H1 (cell line): Measurements from ENCODE around the gene MTX3.

Experiments
- ASH2L ChIP-seq: fragments of 200-600, 300-600 bp; sonication (generic); IDR thresholded peaks from one replicate; pipeline ENCODE4 v1.7.1; 2017; ENCODE audit warnings: low read length
- POLR2A ChIP-seq, 2 experiments: IDR thresholded peaks; 1 replicate in 1 of 2; 2 replicates in 1 of 2; pipeline ENCODE4 v1.6.1; 2011; ENCODE audit warnings: low read depth in 2 of 2, low read length in 2 of 2, mild to moderate bottlenecking in 2 of 2; ENCODE audit errors: control extremely low read depth in 1 of 2
- TAF1 ChIP-seq: IDR thresholded peaks from 2 replicates; pipeline ENCODE4 v1.6.1; 2011; ENCODE audit warnings: mild to moderate bottlenecking, low read depth, low read length
- YY1 ChIP-seq: IDR thresholded peaks from 2 replicates; pipeline ENCODE4 v1.6.1; 2011; ENCODE audit warnings: low read depth, mild to moderate bottlenecking, low read length
- TF ChIP-seq, protein P1 (sequence below): IDR thresholded peaks from 2 replicates; pipeline ENCODE4 v1.6.1; 2012; ENCODE audit warnings: inconsistent platforms
- TF ChIP-seq, protein P2 (sequence below): IDR thresholded peaks from 2 replicates; pipeline ENCODE4 v1.6.1; 2012; ENCODE audit warnings: inconsistent platforms

DNA sequence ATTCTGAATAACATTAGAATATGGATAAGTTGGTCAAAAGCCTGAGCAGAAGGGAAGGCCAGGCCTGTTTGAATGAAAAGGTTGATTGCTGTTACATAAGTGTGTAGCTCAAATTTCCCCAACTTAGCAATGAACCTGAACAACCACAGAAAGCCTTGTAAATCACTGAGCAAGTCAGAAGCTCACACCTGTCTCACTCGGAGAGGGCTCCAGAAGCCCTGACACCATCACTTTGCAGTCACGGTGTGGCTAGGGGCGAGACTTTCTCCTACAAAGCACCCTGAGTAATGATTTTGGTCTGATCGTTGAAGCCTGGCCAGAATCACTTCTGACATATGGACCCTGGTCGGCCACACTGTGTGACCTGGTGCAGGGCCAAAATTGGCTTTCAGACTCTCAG, 62.0 kb downstream of the MTX3 start:
- TF ChIP-seq ASH2L, result no peak
- TF ChIP-seq TAF1, result no peak
- TF ChIP-seq YY1, result no peak
- TF ChIP-seq, protein P1, sequence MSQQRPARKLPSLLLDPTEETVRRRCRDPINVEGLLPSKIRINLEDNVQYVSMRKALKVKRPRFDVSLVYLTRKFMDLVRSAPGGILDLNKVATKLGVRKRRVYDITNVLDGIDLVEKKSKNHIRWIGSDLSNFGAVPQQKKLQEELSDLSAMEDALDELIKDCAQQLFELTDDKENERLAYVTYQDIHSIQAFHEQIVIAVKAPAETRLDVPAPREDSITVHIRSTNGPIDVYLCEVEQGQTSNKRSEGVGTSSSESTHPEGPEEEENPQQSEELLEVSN, result no peak
- TF ChIP-seq, protein P2, sequence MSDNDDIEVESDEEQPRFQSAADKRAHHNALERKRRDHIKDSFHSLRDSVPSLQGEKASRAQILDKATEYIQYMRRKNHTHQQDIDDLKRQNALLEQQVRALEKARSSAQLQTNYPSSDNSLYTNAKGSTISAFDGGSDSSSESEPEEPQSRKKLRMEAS, result no peak
- TF ChIP-seq POLR2A (IDR thresholded peaks at IDR 0.05; ENCODE audit: control extremely low read depth in 1 of 2, low read depth in 2 of 2, low read length in 2 of 2), result no peak
